HG03196 (cell line): ENCODE results near the gene DPAGT1.
"Not testable (repeated sequence)": the region's sequence is repeated elsewhere in the genome, so short reads cannot be mapped to it uniquely, and the experiment has no call there.

ENCODE experiments used
- ATAC-seq: cut with Tn5 transposase; IDR thresholded peaks from one replicate; pipeline ENCODE4 v1.9.1; 2021; ENCODE audit not compliant: unreplicated experiment

The DPAGT1 gene

DNA sequence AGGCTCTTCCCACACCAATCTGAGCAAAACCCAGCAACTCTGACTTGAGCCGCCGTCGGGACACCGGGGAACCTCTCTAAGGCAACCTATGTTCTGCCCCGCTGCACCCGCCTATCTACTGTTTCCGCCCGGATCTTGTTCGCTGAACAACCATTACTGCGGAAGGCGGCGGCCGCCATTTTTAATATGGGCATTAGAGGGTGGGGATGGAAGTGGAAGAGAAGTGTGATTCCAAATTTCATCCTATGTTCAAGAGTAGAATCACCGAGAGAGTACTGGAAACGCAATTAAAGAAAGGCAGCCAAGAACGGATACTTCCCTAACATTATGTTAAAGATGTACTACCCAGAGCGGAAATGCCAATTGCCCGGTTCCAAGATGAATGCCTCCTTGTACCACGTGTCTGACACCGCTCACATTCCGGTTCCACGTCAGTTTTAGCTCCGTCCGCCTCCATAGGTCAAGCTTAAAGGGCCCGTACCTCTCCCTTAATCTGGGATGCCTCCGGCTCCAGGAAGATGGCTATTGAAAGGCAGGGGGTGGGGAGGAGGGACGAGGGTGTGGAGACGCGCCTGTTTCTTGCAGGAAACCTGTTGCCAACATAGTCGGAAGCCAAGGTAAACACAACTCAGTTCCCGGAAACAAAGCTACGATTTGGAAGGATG lies at the start of gene DPAGT1:
Gene DPAGT1 (minus strand): TSS at position 95 of the 665 bp plus-strand sequence. CDS start 198 bp downstream, outside the sequence.
- peak; percentile 79 for ATAC-seq

GRCh38 chr11:119149786-119150275 lies 48.2 kb upstream of the DPAGT1 start:
- no peak for ATAC-seq

GRCh38 chr11:119149018-119149785 lies 47.5 kb upstream of the DPAGT1 start, which contains the start of gene ABCG4:
Gene ABCG4 (plus strand): TSS chr11:119149052. CDS start chr11:119149966, 914 bp downstream.
- no peak for ATAC-seq

- ATAC-seq: no peak
These were observed 47.0 kb upstream of the DPAGT1 start for GRCh38 chr11:119148720-119149017.

GRCh38 chr11:119147604-119148333 lies 46.1 kb upstream of the DPAGT1 start:
- no peak for ATAC-seq

- no peak for ATAC-seq
These were observed 43.9 kb upstream of the DPAGT1 start for GRCh38 chr11:119145551-119145950.

DNA sequence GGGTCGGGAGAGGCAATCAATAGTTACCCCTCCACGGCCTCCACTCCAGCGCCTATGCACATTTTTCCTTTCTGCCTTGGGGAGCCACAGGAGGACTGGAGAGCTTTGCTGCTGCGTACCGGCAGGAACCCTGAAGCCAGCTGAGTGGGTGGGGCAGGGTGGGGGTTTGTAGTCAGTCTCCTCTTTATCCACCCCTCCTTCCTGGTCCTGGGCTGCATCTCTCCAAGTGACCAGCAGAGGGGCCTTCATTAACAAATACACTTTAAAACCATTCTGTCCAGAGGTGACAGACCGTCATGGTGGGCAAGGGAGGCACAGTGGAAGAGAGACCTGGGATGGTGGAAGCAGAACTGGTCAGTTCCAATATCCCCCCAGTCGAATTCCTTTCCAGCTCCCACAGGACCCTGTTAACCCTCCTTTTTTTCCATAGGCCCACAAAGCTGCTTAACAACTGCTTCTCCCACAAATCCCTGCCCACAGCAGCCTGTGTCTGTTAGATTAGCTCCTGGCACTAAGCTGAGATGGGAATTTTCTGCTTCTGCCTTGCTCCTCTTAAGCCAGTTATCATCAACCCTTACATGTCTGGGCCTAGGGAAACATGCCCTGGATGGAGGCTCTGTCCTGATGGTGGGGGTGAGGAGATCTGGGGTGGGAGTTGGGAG lies 43.3 kb upstream of the DPAGT1 start:
- no peak for ATAC-seq

- ATAC-seq: not testable (repeated sequence)
These were observed 37.6 kb upstream of the DPAGT1 start for GRCh38 chr11:119139276-119139675.

GRCh38 chr11:119134389-119134978 lies 32.8 kb upstream of the DPAGT1 start:
- ATAC-seq: no peak

GRCh38 chr11:119130662-119131061 lies 29.0 kb upstream of the DPAGT1 start:
- ATAC-seq: no peak

DNA sequence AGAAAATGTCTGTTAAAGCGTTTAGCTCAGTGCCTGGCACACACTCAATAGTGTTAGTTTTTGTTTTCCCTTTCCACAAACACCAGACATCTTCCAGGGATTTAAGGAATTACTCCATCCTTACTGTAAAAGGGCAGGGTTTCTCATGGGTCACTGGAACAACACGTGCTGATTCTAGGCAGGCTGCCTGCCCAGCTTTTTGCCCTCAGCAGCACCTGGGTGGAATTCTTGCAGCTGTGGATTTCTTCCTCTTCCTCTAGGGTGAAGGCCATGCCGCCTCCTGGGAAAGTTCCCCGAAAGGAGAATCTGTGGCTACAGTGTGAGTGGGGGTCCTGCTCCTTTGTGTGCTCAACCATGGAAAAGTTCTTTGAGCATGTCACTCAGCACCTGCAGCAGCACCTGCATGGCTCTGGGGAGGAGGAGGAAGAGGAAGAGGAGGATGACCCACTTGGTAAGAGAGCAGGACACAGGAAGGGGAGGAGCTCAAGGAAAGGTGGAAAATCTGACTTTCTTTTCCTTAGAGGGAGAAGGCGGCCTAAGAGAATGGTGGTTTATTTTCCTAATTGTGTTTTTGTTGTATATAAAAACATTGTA lies 25.1 kb upstream of the DPAGT1 start:
- no peak for ATAC-seq

- no peak for ATAC-seq
These were observed 24.2 kb upstream of the DPAGT1 start for GRCh38 chr11:119125821-119126220.

- ATAC-seq: no peak
These were observed 20.1 kb upstream of the DPAGT1 start for GRCh38 chr11:119121811-119122124.

DNA sequence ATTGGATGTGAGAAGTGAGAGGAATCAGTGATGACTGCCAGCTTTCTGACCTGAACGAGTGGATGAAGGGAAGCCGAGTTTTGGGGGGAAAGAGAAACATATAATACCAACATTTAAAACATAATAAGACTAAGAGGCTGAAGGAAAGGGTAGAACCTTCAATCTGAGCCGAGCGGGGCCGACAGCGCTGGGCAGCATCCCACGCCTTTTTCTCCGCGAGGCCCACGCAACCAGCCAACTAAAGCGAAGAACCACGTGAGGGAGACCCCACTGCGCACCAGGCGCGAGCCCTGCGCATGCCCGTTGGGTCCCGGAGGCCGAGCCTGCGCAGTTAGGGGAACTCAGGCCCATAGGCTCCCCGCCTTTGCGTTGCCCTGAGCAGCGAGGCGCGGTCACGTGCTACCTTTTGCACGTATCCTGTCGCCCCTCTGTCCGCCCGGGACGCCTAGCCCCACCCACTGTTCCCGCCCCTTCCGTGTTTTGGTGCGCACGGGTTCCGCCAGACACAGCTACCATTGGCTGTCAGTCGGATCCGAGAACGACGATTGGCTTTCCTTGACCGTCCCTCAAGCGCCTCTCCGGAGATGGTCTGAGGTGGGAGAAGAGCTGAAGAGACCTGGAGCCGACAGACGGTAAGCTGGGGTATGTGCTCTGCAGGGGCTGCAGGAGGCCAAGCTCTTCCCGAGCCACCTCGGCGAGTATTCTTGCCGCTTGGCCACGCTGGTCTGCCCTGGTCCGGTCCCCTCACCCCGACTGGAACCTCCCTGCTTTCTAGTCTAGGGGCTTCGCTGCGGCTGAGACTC lies 19.6 kb upstream of the DPAGT1 start, which contains the start of gene HINFP:
Gene HINFP (plus strand): TSS at position 573 of the 803 bp plus-strand sequence. CDS start 5,365 bp downstream, outside the sequence.
- peak; percentile 94 for ATAC-seq

DNA sequence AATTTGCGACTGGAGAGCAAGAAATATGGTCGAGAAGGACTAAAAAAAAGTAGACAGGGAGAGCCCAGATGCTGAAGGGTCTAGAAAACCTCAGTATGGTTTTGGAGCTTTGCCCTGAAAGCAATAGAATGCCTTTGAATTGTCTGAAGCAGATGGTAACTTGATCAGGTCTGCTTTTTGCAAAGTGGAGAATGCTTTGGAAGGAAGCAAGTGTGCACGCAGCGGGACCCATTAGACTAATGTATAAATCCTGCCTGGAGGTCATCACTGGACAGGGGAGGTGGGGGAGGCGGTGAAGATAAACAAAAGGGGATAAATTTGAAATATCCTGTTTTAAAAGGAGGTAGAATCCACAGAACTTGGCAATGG lies 19.0 kb upstream of the DPAGT1 start:
- no peak for ATAC-seq

- no peak for ATAC-seq
These were observed 17.3 kb upstream of the DPAGT1 start for GRCh38 chr11:119118946-119119345.

DNA sequence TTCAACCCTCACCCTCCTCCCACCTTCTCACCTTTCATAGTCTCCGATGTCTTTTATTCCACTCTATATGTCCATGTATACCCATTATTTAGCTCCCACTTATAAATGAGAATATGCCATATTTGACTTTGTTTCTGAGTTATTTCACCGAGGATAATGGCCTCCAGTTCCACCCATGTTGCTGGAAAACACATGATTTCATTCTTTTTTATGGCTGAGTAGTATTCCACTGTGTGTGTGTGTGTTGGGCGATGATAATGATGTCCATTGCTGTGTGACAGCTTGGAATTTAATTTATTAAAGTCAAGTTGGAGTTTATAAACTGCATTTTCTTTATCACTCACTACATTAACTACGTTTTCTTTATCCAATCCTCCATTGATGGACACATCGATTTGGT lies 16.6 kb upstream of the DPAGT1 start:
- ATAC-seq: no peak

GRCh38 chr11:119117004-119117706 lies 15.5 kb upstream of the DPAGT1 start:
- ATAC-seq: no peak

GRCh38 chr11:119116601-119117000 lies 14.9 kb upstream of the DPAGT1 start:
- ATAC-seq: no peak
